ENCODE results near the gene MVB12B.

DNA sequence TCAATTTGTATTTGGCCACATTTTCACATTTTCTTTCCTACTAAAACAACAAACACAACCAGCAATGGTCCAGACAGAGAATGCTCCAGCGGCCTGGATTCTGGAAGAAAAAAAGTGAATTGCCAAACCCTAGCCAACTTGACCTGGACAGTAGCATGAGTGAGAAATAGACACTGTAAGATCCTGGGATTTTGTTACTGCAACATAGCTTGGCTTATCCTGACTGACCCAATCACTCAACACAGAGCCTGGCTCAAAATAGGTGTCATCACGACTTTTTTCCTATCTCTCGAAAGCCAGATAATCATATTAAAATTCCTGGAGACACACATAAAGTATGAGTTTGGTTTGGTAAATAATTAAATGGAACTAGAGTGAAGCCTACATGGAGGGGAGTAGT lies 25.4 kb upstream of the MVB12B start:
- TF ChIP-seq ZNF354B (CRISPR knock-in tag; IDR thresholded peaks at IDR 0.05) (no peak), CTCF (CRISPR knock-in tag; IDR thresholded peaks at IDR 0.05) (no peak), NFRKB (IDR thresholded peaks at IDR 0.05) (no peak), ZNF441 (CRISPR knock-in tag; IDR thresholded peaks at IDR 0.05; ENCODE audit: borderline replicate concordance) (no peak), ZNF775 (CRISPR knock-in tag; IDR thresholded peaks at IDR 0.05; ENCODE audit: borderline replicate concordance) (no peak), TAF15 (IDR thresholded peaks at IDR 0.05; ENCODE audit: low read depth, low read length, poor library complexity, severe bottlenecking) (no peak), REST (IDR thresholded peaks at IDR 0.05; ENCODE audit: borderline replicate concordance in 1 of 2, low read depth in 1 of 2, low read length in 2 of 2) (no peak), ZFP36 (IDR thresholded peaks at IDR 0.05; ENCODE audit: borderline replicate concordance, low read depth, low read length, partially characterized antibody) (no peak), BCL6 (CRISPR knock-in tag; IDR thresholded peaks at IDR 0.05) (no peak), FOXA1 (IDR thresholded peaks at IDR 0.05) (no peak), FOXA1 (CRISPR knock-in tag; IDR thresholded peaks at IDR 0.05) (no peak), WIZ (CRISPR knock-in tag; IDR thresholded peaks at IDR 0.05) (no peak), ZNF558 (CRISPR knock-in tag; IDR thresholded peaks at IDR 0.05; ENCODE audit: borderline replicate concordance) (no peak), CBFB (CRISPR knock-in tag; IDR thresholded peaks at IDR 0.05) (no peak)
